GM21619 (cell line): ENCODE data around the gene ZNF785.
"Not testable (repeated sequence)": the region's sequence is repeated elsewhere in the genome, so short reads cannot be mapped to it uniquely, and the experiment has no call there.

Source experiments
- ATAC-seq: cut with Tn5 transposase; IDR thresholded peaks from one replicate; pipeline ENCODE4 v1.9.1; 2021; ENCODE audit not compliant: unreplicated experiment

Gene ZNF785

DNA sequence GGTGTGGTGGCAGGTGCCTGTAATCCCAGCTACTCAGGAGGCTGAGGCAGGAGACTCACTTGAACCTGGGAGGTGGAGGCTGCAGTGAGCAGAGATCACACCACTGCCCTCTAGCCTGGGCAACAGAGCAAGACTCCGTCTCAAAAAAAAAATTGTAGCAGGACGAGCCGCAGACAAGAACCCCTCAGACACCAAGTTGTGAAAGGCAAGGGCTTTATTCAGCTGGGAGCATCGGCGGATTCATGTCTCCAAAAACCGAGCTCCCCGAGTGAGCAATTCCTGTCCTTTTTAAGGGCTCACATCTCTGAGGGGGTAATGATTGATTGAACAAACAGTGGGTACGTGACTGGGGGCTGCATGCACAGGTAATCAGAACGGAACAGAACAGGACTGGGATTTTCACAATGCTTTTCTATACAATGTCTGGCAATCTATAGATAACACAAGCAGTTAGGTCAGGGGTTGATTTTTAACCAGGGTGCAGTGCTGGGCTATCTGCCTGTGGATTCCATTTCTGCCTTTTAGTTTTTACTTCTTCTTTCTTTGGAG is 44.5 kb downstream of the ZNF785 start:
- not testable (repeated sequence) for ATAC-seq

DNA sequence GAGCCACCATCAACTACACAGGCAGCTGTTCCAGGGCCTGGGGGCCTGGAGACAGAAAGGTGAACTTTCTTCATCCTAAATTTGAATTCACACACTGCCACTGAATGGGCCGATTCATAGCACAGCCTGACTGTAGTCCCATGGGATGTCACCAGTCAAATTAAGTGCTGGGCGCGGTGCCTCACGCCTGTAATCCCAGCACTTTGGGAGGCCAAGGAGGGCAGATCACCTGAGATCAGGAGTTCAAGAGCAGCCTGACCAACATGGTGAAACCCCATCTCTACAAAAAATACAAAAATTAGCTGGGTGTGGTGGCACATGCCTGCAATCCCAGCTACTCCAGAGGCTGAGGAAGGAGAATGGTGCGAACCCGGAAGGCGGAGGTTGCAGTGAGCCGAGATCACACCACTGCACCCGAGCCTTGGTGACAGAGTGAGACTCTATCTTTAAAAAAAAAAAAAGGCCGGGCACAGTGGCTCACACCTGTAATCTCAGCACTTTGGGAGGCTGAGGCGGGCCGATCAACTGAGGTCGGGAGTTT is 45.4 kb downstream of the ZNF785 start:
- not testable (repeated sequence) for ATAC-seq

DNA sequence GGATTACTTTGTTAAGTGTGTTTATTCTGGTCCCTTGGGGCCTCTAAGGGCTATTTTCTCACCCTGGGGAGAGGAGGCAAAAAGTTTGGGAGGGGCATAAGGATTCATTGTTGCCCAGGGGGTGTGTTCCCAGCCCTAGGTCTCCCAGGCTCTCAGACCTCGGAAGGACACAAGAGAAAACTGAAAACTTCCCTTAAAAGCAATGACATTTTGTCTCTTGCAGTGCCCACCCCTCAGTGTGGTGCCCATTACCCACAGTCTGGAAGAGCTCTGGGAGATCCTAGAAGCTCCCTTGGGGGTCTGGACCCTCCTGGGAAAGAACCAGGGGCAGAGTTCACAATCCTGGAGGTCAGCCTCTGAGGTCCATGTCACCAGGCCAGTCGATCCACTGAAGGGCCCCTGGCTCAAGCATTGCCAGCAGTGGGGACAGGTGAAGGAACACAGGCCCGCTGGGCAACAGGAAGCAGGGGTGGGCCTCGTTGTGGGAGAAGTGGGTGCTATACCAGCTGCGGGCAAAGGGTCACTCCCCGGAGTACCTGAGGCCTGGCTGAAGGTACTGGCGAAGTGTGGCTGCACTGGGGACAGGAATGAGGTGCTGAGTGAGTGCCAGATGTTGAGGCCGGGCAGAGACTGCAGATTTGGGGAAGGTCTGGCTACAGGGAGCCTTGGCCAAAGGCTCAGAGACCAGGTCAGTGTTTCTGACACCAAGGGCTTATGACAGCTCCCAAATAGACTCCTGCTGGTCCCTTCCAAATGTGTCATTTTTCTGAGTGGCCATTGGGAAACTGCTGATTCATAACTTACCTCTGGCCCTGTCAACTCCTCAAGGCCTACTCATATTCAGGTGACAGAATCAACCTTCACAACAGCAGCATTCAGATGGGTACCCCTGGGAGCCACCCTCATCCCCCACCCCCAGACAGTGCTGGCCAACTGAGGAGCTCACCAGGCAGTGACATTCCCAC is 46.2 kb downstream of the ZNF785 start:
- ATAC-seq = no peak

DNA sequence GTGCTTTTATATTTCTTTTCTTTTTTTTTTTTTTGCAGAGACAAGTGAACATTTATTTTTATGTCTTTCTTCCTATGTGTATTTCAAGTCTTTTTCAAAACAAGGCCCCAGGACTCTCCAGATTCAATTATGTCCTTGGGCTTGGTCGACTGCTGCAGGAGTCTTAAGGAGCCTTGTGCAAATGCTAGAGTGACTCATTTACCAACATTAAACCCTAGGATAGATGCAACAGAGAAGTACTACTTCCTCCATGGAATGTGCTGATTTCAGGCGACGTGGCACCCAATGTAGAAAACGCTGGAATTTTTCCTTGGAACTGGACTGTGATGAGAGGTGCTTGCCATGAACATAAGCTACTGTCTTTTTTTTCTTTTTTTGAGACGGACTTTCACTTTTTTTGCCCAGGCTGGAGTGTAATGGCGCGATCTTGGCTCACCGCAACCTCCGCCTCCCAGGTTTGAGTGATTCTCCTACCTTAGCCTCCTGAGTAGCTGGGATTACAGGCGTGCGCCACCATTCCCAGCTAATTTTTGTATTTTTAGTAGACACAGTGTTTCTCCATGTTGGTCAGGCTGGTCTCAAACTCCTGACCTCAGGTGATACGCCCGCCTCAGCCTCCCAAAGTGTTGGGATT is 49.0 kb downstream of the ZNF785 start:
- not testable (repeated sequence) for ATAC-seq

DNA sequence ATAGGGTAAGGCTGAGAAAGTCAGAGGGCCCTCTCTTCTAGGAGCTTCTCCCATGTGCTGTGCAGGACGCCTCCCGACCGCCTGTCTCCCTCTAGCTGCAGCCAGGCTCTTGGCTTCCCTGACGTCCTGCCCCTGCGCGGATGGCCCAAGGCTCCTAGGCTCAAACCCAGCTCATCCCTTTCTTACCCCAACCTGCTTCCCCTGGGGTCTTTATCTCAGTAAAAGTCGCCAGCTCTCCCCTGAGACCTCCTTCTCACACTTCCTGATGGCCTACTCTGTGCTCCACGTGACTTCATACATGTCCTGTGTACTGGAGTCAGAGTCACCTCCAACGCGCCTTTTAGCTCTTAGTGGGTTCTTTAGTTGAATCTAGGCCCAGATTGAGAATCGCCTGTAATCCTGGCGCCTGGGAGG is 49.7 kb downstream of the ZNF785 start:
- ATAC-seq = peak; percentile 43

DNA sequence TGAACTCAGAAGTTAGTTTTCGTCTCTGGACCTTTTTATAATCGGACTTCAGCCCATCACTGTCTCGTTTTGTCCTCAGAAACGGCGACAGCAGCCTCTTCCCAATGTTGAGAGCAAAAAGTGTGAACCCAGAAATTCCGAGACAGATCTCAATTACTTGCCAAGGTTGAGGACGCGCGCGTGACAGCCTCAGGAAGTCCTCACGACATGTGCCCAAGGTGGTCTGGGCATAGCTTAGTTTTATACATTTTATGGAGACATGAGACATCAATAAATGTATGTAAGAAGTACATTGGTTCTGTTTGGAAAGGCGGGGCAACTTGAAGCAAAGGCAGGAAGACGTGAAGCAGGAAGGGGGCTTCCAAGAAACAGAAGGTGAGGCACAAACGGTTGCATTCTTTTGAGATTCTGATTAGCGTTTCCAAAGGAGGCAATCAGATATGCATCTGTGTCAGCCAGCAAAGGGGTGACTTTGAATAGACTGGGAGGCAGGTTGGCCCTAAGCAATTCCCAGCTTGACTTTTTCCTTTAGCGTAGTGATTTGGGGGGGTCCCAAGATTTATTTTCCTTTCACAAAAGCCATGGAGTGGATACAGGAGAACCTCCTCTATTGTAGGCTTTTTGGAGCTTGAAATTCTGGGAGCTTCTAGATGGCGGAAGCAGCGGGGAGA is 50.3 kb downstream of the ZNF785 start:
- no peak for ATAC-seq

DNA sequence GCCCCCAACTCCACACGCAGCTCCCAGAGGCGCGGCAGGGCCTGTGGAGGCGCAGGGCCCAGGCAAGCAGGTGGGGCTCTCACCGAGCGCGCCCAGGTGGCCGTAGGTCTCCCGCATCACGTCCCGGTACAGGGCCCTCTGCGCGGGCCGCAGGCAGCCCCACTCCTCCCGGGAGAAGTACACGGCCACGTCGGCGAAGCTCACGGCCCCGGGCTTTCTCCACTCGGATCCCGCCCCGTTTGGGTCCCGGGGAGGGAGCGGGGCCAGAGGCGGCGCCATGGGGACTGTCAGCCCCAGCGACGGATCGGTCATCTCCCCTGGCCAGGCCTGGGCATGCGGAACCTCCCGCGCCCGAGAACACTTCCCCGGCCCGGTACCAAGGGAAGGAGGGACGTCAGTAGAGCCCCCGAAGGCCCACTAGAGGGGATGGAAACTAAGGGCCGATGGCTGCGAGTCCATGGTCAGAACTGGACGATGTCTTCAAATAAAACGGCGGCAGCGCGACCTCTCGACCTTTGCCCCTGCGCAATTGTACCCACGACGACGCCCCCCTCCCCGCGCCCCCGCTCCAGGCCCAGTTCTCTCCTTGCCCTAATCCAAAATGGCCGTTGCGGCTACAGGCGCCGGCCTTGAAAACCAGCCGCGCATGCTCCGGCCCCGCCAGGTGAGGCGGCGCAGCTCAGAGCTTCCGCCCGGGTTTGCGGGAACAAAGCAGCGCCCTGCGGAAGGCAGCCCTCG is 51.0 kb downstream of the ZNF785 start, which contains the start of gene ZNF747:
TSS of gene ZNF747 (minus strand) at position 491 of the 738 bp plus-strand sequence. CDS start at position 312, 179 bp downstream.
- peak; percentile 48 for ATAC-seq

DNA sequence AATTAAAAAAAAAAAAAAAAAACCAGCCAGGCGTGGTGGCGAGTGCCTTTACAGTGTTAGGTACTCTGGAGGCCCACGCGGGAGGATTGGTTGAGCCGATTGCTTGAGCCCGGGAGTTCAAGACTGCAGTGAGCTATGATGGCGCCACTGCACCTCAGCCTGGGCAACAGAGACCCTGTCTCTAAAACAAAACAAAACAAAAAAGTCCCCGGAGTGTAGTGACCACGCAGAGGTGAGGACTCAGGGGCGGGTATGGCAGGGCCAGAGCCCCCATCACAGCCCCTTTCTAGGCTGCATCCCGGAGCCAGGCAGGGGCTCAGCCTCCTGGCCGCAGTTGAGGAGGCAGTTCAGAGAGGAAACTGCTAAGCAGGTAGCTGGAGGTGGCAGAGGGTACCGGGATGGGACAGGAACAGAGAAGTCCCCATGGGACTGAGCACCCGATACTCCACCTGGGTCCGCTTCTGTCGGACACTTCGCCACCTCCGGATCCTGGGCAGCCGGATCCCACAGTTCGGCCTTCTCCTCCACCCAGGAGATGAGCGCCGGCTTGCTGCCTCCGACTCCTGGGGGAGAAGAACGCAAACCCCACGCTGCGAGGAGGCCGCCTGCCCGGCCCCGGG is 51.6 kb downstream of the ZNF785 start:
- peak; percentile 21 for ATAC-seq

DNA sequence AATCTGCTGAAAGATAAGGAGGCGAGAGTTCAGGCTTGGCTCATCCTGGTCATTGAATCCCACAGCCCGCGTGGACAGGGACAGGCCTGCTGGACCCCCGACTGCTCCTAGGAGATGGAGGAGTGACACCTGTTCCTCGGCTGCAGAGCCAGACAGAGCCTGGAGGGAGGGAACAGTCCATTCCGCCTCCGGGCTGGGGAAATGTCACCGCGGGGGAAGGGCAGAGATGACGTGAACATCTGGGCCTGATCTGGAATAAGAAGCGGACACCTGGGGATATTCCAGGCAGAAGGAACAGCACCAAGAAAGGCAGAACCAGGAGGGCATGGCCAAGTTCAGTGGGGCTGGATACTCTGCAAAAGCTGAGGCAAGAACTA is 52.4 kb downstream of the ZNF785 start:
- no peak for ATAC-seq

DNA sequence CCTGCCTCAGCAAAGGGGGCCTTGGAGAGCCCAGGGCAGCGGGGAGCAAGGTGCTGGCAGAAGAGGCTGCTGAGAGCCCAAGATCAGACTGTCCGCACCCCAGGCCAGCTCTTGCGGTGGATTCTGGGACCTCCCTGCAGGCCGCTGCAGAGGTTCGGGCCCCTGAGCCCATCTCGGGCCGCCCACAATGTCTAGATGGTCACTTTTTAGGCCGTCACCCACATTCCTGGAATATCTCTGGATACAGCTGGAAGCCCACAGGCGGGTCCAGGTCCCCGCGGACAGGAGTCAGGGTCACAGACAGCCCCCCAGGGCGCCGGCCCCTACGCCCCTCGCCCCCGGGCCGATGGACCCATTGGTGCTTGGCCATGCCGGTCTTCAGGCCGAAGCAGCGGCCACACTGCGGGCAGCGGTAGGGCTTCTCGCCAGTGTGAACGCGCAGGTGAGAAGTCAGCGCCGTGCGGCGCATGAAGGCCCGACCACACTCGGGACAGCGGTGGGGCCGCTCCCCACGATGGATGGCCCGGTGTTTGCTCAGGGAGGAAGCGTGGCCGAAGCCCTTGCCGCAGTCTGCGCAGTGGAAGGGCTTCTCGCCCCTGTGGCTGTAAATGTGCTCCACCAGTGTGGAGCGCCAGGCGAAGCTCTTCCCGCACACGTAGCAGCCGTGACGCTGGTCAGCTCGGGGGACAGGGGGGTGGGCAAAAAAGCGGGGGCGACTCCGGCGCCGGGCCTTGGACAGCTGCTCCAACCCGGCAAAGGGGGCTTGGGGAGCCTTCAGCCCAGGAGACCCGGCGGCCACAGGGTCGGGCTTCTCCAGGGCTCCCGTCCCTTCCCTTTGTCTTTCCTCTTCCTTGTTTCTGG is 53.0 kb downstream of the ZNF785 start:
- ATAC-seq = no peak
